Immature natural killer cell (primary cell): Measurements from ENCODE around the gene KCNMA1. TPM values are rescaled to one million over a fixed set of nuclear protein-coding genes. Genes with fewer than 3 reads are reported as not detected.

ENCODE experiments used
- DNase-seq, 3 donors: peaks; one replicate each; pipeline ENCODE4 v3.0.0; 2022; ENCODE audit warnings: mixed read lengths in 1 of 3
- H3K27ac Mint-ChIP-seq, 6 donors: one replicate each; pipeline ENCODE4 v1.8.0; 2020; ENCODE audit warnings: mixed read lengths in 6 of 6, mild to moderate bottlenecking in 5 of 6, inconsistent platforms in 4 of 6, moderate library complexity in 3 of 6
- H3K27me3 Mint-ChIP-seq, 3 donors: one replicate each; pipeline ENCODE4 v1.8.0; 2020 to 2021; ENCODE audit warnings: low read depth in 3 of 3, mild to moderate bottlenecking in 3 of 3, mixed read lengths in 3 of 3, moderate library complexity in 3 of 3, inconsistent platforms in 1 of 3
- H3K36me3 Mint-ChIP-seq, 3 donors: one replicate each; pipeline ENCODE4 v1.8.0; 2020; ENCODE audit warnings: mixed read lengths in 3 of 3, inconsistent platforms in 2 of 3, mild to moderate bottlenecking in 2 of 3
- H3K4me1 Mint-ChIP-seq, 2 donors: one replicate each; pipeline ENCODE4 v1.8.0; 2020; ENCODE audit warnings: inconsistent platforms in 2 of 2, mild to moderate bottlenecking in 2 of 2, mixed read lengths in 2 of 2, moderate library complexity in 1 of 2
- H3K4me3 Mint-ChIP-seq, 5 donors: one replicate each; pipeline ENCODE4 v1.8.0; 2020; ENCODE audit warnings: mild to moderate bottlenecking in 5 of 5, mixed read lengths in 5 of 5, inconsistent platforms in 3 of 5, moderate library complexity in 3 of 5
- H3K9me3 Mint-ChIP-seq, 6 donors: one replicate each; pipeline ENCODE4 v1.8.0; 2020; ENCODE audit warnings: mild to moderate bottlenecking in 6 of 6, mixed read lengths in 6 of 6, inconsistent platforms in 4 of 6, moderate library complexity in 3 of 6
- polyA plus RNA-seq, 3 donors: library from polyadenylated mRNA; unstranded; fragments of 300-500 nt; fragmentation: Illumina TruSeq; gene quantifications; one replicate each; pipeline ENCODE4 v1.2.3, GENCODE V29; 2021

The KCNMA1 gene
- polyA plus RNA-seq, 3 donors from 2014 or later, result not detected

GRCh38 chr10:77478247-77478961 is 159.2 kb downstream of the KCNMA1 start:
- H3K36me3 Mint-ChIP-seq, result no peaks in the 10 kb centered on the region
- no peaks in the 10 kb centered on the region for H3K9me3 Mint-ChIP-seq
- H3K27ac Mint-ChIP-seq, result no peak overlapping the region
- DNase-seq, result no peak
- peaks cover 2 to 8% (median 3%) of the 10 kb centered on the region in 3 donors for H3K27me3 Mint-ChIP-seq
- no peak overlapping the region for H3K4me3 Mint-ChIP-seq
- H3K4me1 Mint-ChIP-seq, result no peaks in the 10 kb centered on the region

- DNase-seq, result no peak
- H3K36me3 Mint-ChIP-seq, result no peaks in the 10 kb centered on the region
- H3K9me3 Mint-ChIP-seq, result no peaks in the 10 kb centered on the region
- H3K4me3 Mint-ChIP-seq, result no peak overlapping the region
- peaks cover 0 to 6% (median 4%) of the 10 kb centered on the region in 3 donors for H3K27me3 Mint-ChIP-seq
- H3K27ac Mint-ChIP-seq, result no peak overlapping the region
- no peaks in the 10 kb centered on the region for H3K4me1 Mint-ChIP-seq
These were observed 162.1 kb downstream of the KCNMA1 start for GRCh38 chr10:77475522-77475921.

- Mint-ChIP-seq H3K4me3 (no peak overlapping the region), H3K27ac (no peak overlapping the region), H3K27me3 (peaks cover 0 to 5% (median 2%) of the 10 kb centered on the region in 3 donors), H3K4me1 (no peaks in the 10 kb centered on the region), H3K9me3 (no peaks in the 10 kb centered on the region), H3K36me3 (no peaks in the 10 kb centered on the region)
- DNase-seq, result no peak
These were observed 162.7 kb downstream of the KCNMA1 start for GRCh38 chr10:77474939-77475338.

- Mint-ChIP-seq H3K27ac (no peak overlapping the region), H3K4me1 (no peaks in the 10 kb centered on the region), H3K36me3 (no peaks in the 10 kb centered on the region), H3K4me3 (no peak overlapping the region), H3K9me3 (no peaks in the 10 kb centered on the region), H3K27me3 (peaks cover 0 to 5% (median 1%) of the 10 kb centered on the region in 3 donors)
- no peak for DNase-seq
These were observed 163.2 kb downstream of the KCNMA1 start for GRCh38 chr10:77474386-77474785.

- no peaks in the 10 kb centered on the region for H3K36me3 Mint-ChIP-seq
- no peaks in the 10 kb centered on the region for H3K4me1 Mint-ChIP-seq
- no peak overlapping the region for H3K27ac Mint-ChIP-seq
- H3K27me3 Mint-ChIP-seq, result peaks cover 0 to 1% (median 0%) of the 10 kb centered on the region in 3 donors
- H3K4me3 Mint-ChIP-seq, result no peak overlapping the region
- H3K9me3 Mint-ChIP-seq, result no peaks in the 10 kb centered on the region
- DNase-seq, result no peak
These were observed 165.5 kb downstream of the KCNMA1 start for GRCh38 chr10:77472146-77472545.

GRCh38 chr10:77471069-77471536 is 166.5 kb downstream of the KCNMA1 start:
- H3K27me3 Mint-ChIP-seq, result peaks cover 0 to 1% (median 1%) of the 10 kb centered on the region in 3 donors
- H3K4me3 Mint-ChIP-seq, result no peak overlapping the region
- no peaks in the 10 kb centered on the region for H3K9me3 Mint-ChIP-seq
- no peaks in the 10 kb centered on the region for H3K36me3 Mint-ChIP-seq
- H3K27ac Mint-ChIP-seq, result no peak overlapping the region
- no peak for DNase-seq
- no peaks in the 10 kb centered on the region for H3K4me1 Mint-ChIP-seq

GRCh38 chr10:77467422-77467963 is 170.1 kb downstream of the KCNMA1 start:
- H3K27me3 Mint-ChIP-seq, result peaks cover 0 to 2% (median 1%) of the 10 kb centered on the region in 3 donors
- H3K9me3 Mint-ChIP-seq, result no peaks in the 10 kb centered on the region
- no peaks in the 10 kb centered on the region for H3K4me1 Mint-ChIP-seq
- H3K27ac Mint-ChIP-seq, result no peak overlapping the region
- DNase-seq, result no peak
- no peaks in the 10 kb centered on the region for H3K36me3 Mint-ChIP-seq
- no peak overlapping the region for H3K4me3 Mint-ChIP-seq

- Mint-ChIP-seq H3K27ac (no peak overlapping the region), H3K4me1 (no peaks in the 10 kb centered on the region), H3K4me3 (no peak overlapping the region)
These were observed 173.5 kb downstream of the KCNMA1 start for GRCh38 chr10:77463967-77464745.

GRCh38 chr10:77463499-77463898 is 174.1 kb downstream of the KCNMA1 start:
- H3K4me1 Mint-ChIP-seq, result no peaks in the 10 kb centered on the region
- H3K4me3 Mint-ChIP-seq, result no peak overlapping the region
- peaks cover 2 to 4% (median 2%) of the 10 kb centered on the region in 3 donors for H3K27me3 Mint-ChIP-seq
- no peak overlapping the region for H3K27ac Mint-ChIP-seq
- no peak for DNase-seq
- H3K36me3 Mint-ChIP-seq, result no peaks in the 10 kb centered on the region
- no peaks in the 10 kb centered on the region for H3K9me3 Mint-ChIP-seq

More at GRCh38 chr10:77463967-77464745, 173.5 kb downstream of the KCNMA1 start:
- DNase-seq, result no peak
- no peaks in the 10 kb centered on the region for H3K36me3 Mint-ChIP-seq
- H3K9me3 Mint-ChIP-seq, result no peaks in the 10 kb centered on the region
- peaks cover 2% of the 10 kb centered on the region in 3 donors for H3K27me3 Mint-ChIP-seq

- no peaks in the 10 kb centered on the region for H3K9me3 Mint-ChIP-seq
- H3K27ac Mint-ChIP-seq, result no peak overlapping the region
- H3K4me1 Mint-ChIP-seq, result no peaks in the 10 kb centered on the region
- H3K36me3 Mint-ChIP-seq, result no peaks in the 10 kb centered on the region
- peaks cover 2 to 7% (median 4%) of the 10 kb centered on the region in 3 donors for H3K27me3 Mint-ChIP-seq
- no peak overlapping the region for H3K4me3 Mint-ChIP-seq
- DNase-seq, result no peak
These were observed 175.8 kb downstream of the KCNMA1 start for GRCh38 chr10:77461636-77462296.

GRCh38 chr10:77459905-77460304 is 177.7 kb downstream of the KCNMA1 start:
- H3K36me3 Mint-ChIP-seq, result no peaks in the 10 kb centered on the region
- no peaks in the 10 kb centered on the region for H3K4me1 Mint-ChIP-seq
- H3K27ac Mint-ChIP-seq, result no peak overlapping the region
- peaks cover 3 to 7% (median 6%) of the 10 kb centered on the region in 3 donors for H3K27me3 Mint-ChIP-seq
- no peak overlapping the region for H3K4me3 Mint-ChIP-seq
- DNase-seq, result no peak
- no peaks in the 10 kb centered on the region for H3K9me3 Mint-ChIP-seq

- H3K4me1 Mint-ChIP-seq, result no peaks in the 10 kb centered on the region
- H3K9me3 Mint-ChIP-seq, result no peaks in the 10 kb centered on the region
- DNase-seq, result no peak
- no peaks in the 10 kb centered on the region for H3K36me3 Mint-ChIP-seq
- H3K27ac Mint-ChIP-seq, result no peak overlapping the region
- no peak overlapping the region for H3K4me3 Mint-ChIP-seq
- peaks cover 3 to 7% (median 6%) of the 10 kb centered on the region in 3 donors for H3K27me3 Mint-ChIP-seq
These were observed 178.5 kb downstream of the KCNMA1 start for GRCh38 chr10:77458986-77459590.

GRCh38 chr10:77457721-77458120 is 179.9 kb downstream of the KCNMA1 start:
- no peaks in the 10 kb centered on the region for H3K9me3 Mint-ChIP-seq
- H3K4me3 Mint-ChIP-seq, result no peak overlapping the region
- H3K27me3 Mint-ChIP-seq, result peaks cover 3 to 7% (median 4%) of the 10 kb centered on the region in 3 donors
- no peak for DNase-seq
- no peaks in the 10 kb centered on the region for H3K36me3 Mint-ChIP-seq
- no peak overlapping the region for H3K27ac Mint-ChIP-seq
- H3K4me1 Mint-ChIP-seq, result no peaks in the 10 kb centered on the region
